ENCODE results near the gene XKR7. TPM values are rescaled to one million over a fixed set of nuclear protein-coding genes. Genes with fewer than 3 reads are reported as not detected.

The XKR7 gene
- total RNA-seq, 2 experiments from 2014 or later = 0.04 TPM

DNA sequence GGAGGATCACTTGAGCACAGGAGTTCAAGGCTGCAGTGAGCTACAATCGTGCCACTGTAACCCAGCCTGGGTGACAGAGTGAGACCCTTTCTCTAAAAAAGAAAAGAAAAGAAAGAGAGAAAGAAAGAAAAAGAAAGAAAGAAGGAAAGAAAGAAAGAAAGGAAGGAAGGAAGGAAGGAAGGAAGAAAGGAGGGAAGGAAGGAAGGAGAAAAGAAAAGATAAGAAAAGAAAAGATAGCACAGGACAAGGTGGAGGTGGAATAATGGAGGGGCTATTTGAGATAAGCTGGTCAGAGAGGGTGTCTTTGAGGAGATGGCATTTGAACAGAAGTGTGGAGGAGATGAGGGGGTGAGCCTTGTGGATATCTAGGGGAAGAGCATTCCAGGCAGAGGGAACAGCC, 13.5 kb upstream of the XKR7 start:
- Mint-ChIP-seq H3K4me3 (no peak overlapping the region), H3K27ac (no peak overlapping the region), H3K4me1 (peaks cover 16% of the 10 kb centered on the region), H3K9me3 (no peaks in the 10 kb centered on the region), H3K27me3 (peaks cover 4% of the 10 kb centered on the region), H3K36me3 (peaks cover 16% of the 10 kb centered on the region)
- no peak for DNase-seq

DNA sequence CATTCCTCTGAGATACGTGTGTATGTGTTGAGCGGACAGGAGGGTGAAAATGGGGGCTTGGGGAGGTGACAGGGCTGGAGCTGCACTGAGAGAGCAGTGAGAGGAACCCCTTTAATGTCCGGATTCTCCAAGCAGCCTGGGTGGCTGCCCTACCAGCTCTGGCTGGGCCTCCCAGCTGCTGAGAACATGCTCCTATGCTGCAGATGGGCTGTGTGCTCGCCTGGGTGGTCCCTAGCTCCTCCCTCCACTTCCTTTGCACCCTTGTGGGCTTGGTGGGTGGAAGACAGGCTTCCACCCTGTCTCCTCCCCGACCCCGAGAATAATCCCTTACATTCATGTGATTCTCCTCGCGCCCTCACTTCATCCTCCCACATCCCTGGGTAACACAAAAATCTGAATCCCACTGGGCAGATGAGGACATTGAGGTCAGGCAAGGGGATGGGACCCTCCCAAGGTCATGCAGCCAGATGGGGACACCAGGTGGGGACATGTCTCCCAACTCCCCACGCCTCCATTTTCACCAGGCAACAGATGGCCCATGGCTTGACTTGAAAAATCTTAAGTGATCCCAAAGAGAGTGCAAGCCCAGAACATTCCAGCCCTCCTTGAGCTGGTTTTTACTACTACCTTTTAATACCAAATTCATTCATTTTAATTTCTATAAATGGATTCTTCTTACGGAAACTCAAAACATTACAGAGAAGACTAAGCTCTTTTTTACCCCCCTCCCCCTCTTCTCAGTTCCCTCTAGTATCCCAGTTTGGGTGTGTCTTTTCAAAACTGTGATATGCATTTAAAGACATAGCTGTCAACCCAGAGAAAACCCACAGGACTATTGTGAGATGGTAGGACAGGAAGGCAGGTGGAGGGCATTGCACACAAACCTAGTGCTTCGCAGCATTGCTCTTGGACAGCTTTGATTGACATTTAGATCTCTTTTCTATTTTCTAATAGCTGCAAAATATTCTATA, 11.1 kb upstream of the XKR7 start:
- DNase-seq = no peak
- peaks cover 4% of the 10 kb centered on the region for H3K27me3 Mint-ChIP-seq
- no peaks in the 10 kb centered on the region for H3K36me3 Mint-ChIP-seq
- H3K4me1 Mint-ChIP-seq = peaks cover 3% of the 10 kb centered on the region
- no peak overlapping the region for H3K4me3 Mint-ChIP-seq
- no peaks in the 10 kb centered on the region for H3K9me3 Mint-ChIP-seq
- no peak overlapping the region for H3K27ac Mint-ChIP-seq

DNA sequence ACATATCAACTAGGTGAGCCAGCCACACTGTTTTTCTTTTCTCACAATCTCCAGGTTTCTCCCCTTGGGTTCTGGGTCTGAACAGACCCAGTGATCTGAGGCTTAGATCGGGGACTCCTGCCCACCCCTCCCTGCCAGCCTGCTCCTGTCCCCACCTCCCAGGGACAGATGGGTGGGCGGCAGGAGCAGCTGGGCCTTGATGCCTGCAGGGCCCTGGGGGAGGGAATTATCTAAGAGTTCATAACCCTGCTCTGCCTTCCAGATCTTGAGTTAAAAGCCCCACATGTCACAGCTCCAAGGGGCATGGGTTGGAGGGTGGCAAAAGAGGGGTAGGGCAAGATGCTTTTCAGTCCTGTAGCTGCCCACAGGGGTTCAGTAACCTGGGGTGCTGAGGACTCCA, 5.2 kb upstream of the XKR7 start:
- no peak overlapping the region for H3K4me3 Mint-ChIP-seq
- DNase-seq = no peak
- peaks cover 46% of the 10 kb centered on the region for H3K27me3 Mint-ChIP-seq
- no peaks in the 10 kb centered on the region for H3K36me3 Mint-ChIP-seq
- H3K4me1 Mint-ChIP-seq = no peaks in the 10 kb centered on the region
- no peaks in the 10 kb centered on the region for H3K9me3 Mint-ChIP-seq
- H3K27ac Mint-ChIP-seq = no peak overlapping the region

DNA sequence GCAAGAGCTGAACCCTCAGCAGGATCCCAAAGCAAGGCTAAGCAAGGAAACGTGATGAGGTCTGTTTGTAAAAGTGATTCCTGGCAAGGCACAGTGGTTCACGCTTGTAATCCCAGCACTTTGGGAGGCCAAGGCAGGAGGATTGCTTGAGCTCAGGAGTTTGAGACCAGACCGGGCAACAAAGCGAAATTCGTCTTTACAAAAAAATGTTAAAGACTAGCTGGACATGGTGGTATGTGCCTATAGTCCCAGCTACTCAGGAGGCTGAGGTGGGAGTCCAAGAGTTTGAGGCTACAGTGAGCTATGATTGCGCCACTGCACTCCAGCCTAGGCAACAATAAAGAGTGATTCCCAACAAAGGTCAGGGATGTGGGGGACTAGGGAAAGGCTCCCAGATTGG, 4.1 kb upstream of the XKR7 start:
- Mint-ChIP-seq H3K4me3 (no peak overlapping the region), H3K27ac (no peak overlapping the region), H3K27me3 (peaks cover 48% of the 10 kb centered on the region), H3K4me1 (peaks cover 2% of the 10 kb centered on the region), H3K36me3 (no peaks in the 10 kb centered on the region), H3K9me3 (no peaks in the 10 kb centered on the region)
- no peak for DNase-seq

DNA sequence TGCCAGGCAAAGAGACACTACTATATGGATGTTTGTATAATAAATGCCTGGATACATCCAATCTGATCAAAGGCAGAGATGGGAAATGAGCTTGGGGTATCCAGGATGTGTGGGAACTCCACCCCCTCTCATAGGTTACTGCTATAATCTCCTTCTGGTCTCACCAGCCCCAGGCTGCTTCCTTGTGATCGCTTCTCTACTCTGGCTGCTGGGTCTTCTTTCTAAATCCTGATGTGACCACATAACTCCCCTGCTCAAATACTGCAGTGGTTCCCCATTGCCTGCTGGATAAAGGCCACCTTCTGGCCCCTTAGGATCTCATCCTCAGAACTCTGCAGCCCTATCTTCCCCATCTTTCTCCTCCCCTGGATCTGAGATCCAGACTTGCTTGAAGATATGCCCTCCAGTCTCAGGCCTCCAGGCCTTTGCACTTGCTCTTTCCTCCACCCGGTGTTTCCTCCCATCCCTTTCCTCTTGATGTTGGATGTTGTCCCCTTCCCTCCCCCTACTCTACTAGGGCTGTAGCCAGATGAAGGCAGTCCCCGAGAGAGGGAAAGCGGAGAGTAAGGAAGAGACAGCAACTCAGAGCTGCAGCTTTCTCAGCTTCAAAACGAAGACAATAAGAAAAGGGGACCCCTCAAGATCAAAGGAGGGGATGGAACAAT, 828 bp upstream of the XKR7 start:
- Mint-ChIP-seq H3K27me3 (peaks cover 69% of the 10 kb centered on the region), H3K4me3 (peak overlapping the region; percentile 60), H3K36me3 (no peaks in the 10 kb centered on the region), H3K27ac (no peak overlapping the region), H3K4me1 (peaks cover 2% of the 10 kb centered on the region), H3K9me3 (no peaks in the 10 kb centered on the region)
- no peak for DNase-seq

DNA sequence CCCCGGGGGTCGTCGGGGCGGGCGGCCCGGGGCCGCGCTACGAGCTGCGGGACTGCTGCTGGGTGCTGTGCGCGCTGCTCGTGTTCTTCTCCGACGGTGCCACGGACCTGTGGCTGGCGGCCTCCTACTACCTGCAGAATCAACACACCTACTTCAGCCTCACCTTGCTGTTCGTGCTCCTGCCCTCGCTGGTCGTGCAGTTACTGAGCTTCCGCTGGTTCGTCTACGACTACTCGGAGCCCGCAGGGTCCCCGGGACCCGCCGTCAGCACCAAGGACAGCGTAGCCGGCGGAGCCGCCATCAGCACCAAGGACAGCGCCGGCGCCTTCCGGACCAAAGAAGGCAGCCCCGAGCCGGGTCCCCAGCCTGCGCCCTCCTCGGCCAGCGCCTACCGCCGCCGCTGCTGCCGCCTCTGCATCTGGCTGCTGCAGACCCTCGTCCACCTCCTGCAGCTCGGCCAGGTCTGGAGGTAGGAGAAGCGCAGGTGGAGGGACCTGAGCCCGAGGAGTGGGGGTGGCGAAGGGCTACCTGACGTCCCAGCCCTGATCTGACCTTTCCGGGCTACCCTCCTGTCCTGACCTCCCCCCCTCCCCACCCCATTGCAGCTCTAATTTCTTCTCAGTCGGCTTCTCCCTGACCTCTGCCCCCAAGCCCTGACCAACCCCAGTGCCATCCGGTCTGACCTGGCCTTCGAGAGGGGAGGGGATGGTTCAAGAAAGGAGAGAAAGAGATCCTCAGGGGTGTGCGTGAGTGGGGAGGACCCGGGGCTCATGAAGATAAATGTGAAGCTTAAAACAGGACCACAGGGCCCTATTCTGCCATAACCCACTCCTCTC, 558 bp downstream of the XKR7 start:
- Mint-ChIP-seq H3K27ac (no peak overlapping the region), H3K9me3 (no peaks in the 10 kb centered on the region), H3K4me3 (peak overlapping the region; percentile 86), H3K4me1 (peaks cover 2% of the 10 kb centered on the region), H3K27me3 (peaks cover 74% of the 10 kb centered on the region), H3K36me3 (no peaks in the 10 kb centered on the region)
- peak; percentile 86 for DNase-seq

DNA sequence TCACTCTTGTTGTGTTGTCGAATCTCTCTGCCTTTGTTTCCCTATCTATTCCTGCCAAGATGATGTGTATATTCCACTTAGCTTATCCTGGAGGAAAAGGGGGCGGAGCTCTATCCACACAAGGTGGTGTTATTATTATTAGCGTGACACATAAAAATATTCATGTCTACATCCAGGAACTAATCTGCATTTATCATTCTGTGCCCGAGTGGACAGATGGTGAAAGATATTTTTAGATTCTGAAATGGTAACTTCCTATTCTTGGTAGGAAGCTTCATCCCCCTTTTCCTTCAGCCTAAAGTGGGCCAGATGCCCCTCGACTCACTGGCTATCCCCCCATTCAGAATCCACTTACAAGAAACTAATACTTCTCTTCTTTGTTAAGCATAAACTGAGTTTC, 2.0 kb downstream of the XKR7 start:
- H3K9me3 Mint-ChIP-seq = no peaks in the 10 kb centered on the region
- no peak overlapping the region for H3K27ac Mint-ChIP-seq
- H3K4me3 Mint-ChIP-seq = no peak overlapping the region
- peaks cover 71% of the 10 kb centered on the region for H3K27me3 Mint-ChIP-seq
- peaks cover 2% of the 10 kb centered on the region for H3K4me1 Mint-ChIP-seq
- H3K36me3 Mint-ChIP-seq = no peaks in the 10 kb centered on the region
- no peak for DNase-seq

DNA sequence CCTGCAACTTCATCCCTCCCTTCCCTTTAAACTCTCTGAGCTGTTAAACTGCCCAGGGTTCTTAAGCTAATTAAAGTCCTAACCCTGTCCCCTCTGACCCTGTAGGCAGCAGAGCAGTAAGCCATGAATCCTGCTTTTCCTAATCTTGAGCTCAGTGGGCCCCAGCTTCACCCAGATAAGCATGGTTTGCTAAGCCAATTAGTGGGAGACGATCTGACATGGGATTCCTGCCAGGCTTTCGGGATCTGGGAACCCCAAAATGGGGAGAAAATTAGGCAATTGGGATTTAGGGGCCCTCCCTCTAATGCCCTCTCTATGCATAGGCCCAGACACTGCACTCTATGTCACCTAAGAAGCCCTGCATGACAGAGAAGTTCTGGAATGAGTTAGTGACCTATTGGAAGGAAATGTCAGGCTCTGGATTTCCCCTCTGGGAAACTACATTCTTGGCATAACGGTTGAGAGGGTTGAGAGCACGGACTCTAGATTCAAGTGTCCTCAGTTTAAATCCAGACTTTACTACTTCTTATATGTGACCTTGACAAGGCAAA, 4.6 kb downstream of the XKR7 start:
- no peaks in the 10 kb centered on the region for H3K36me3 Mint-ChIP-seq
- DNase-seq = no peak
- H3K4me1 Mint-ChIP-seq = peaks cover 2% of the 10 kb centered on the region
- peaks cover 59% of the 10 kb centered on the region for H3K27me3 Mint-ChIP-seq
- H3K4me3 Mint-ChIP-seq = no peak overlapping the region
- H3K9me3 Mint-ChIP-seq = no peaks in the 10 kb centered on the region
- H3K27ac Mint-ChIP-seq = no peak overlapping the region

DNA sequence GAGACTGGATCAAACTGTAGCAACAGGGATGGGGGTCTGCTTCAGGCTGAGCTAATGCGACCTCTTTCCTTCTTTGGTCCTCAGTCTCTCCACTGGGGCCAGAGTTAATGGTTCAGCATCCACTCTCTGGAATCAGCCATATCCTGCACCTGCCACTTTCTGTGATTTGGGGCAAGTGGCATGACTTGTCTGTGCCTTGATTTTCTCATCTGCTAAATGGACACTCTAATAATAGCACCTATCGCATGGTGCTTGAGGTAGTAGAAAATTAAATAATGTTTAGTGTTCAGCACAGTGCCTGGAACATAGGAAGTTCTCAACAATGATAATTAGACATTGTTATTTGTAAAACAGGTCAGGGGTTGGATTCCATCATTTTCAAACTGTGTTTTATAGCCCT, 6.3 kb downstream of the XKR7 start:
- no peak for DNase-seq
- H3K27me3 Mint-ChIP-seq = peaks cover 48% of the 10 kb centered on the region
- no peak overlapping the region for H3K27ac Mint-ChIP-seq
- H3K4me3 Mint-ChIP-seq = no peak overlapping the region
- H3K9me3 Mint-ChIP-seq = no peaks in the 10 kb centered on the region
- no peaks in the 10 kb centered on the region for H3K4me1 Mint-ChIP-seq
- H3K36me3 Mint-ChIP-seq = no peaks in the 10 kb centered on the region

DNA sequence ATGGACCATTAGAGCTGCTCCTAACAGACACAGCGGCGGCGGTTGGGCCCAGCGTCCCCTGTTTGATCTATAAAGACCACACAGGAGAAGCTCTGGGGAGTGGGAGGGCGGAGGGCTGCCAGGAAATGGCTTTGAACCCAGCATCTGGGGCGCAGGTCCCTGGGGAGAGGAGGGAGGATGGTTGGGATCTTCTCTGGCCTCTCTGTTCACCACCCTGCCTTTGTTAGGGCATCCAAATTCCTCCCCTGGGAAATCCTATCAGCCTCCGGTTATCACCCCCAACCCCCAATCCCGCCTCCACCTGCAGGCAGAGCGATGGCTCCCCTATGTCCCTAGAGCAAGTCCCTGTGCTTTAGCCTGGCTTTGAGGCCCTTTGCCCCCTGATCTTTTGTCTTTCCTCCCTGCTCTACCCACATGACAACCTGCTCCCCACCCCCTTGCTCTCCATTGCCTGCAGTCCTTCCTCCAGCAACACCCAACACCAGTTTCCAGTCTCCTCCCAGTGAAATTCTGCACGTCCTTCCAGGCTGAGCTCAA, 7.1 kb downstream of the XKR7 start:
- Mint-ChIP-seq H3K4me1 (no peaks in the 10 kb centered on the region), H3K4me3 (no peak overlapping the region), H3K27ac (no peak overlapping the region), H3K27me3 (peaks cover 46% of the 10 kb centered on the region), H3K9me3 (no peaks in the 10 kb centered on the region), H3K36me3 (no peaks in the 10 kb centered on the region)
- no peak for DNase-seq

DNA sequence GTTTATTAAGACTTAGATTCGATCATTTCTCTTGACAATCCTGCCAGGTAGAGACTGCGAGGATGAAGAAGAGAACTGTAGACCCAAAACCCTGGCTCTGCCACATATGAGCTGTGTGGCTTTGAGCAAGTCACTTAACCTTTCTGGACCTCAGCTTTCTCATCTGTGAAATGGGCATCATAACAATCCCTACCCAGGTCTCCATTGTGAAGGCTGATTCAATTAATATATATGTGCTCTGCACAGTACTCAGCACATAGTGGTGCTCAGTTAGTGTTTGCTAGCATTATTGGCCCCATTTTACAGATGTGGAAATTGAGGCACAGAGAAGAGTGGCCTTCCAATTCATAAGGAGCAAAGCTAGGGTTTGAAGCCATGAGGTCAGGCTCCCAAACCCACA, 7.9 kb downstream of the XKR7 start:
- Mint-ChIP-seq H3K27ac (no peak overlapping the region), H3K36me3 (no peaks in the 10 kb centered on the region), H3K4me1 (no peaks in the 10 kb centered on the region), H3K4me3 (no peak overlapping the region), H3K27me3 (peaks cover 38% of the 10 kb centered on the region), H3K9me3 (no peaks in the 10 kb centered on the region)
- no peak for DNase-seq

DNA sequence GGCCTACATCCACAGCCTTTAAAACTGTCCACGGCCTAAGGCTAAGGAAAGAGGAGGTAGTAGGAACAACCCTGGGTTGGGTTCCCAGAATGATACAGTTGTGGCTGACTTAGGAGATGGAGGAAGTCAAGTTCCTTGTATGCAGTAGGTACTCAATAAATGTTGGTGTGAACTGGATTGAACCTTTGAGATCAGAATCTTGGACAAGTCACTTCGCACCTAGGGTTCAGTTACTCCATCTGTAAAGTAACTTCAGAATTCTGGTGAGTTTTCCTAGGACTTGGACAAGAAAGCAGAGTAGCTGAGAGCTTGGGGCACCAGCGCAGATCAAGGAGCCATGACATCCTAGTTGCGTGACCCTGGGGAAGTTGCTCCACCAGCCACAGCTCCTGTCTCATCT, 9.1 kb downstream of the XKR7 start:
- H3K4me1 Mint-ChIP-seq = no peaks in the 10 kb centered on the region
- H3K4me3 Mint-ChIP-seq = no peak overlapping the region
- no peak overlapping the region for H3K27ac Mint-ChIP-seq
- no peak for DNase-seq
- no peaks in the 10 kb centered on the region for H3K9me3 Mint-ChIP-seq
- no peaks in the 10 kb centered on the region for H3K36me3 Mint-ChIP-seq
- H3K27me3 Mint-ChIP-seq = peaks cover 37% of the 10 kb centered on the region

DNA sequence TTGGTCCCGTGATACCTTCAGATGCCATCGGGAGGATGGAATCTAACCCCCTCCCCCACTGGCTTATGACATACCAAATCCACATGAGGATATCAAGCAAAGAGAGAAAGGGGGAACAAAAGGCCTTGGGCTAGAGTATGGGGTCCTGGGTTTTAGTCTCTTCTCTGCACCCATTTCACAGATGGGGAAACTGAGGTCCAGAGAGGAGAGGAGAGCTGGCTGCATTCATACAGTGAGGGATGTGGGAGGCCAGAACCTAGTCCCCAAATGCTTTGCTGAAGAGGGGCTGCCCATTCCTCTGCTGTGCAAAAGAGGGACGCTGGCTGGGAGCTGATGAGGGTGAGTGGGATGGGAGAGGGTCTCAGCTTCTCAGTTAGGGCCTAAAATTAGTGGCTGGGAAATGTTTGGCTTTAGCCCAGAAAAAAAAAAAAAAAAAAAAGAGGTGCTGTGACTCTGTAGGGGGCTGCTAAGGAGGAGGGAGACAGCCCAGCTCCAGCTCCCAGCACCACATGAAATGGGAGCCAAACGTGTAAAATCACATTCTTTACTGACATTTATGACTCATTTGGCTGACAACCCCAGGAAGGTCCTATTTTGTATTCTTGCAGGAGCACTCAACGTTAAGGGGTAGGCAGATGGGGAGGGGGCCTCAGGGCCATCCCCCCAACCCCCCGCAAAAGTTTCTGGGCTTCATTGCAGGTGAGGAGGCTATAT, 11.9 kb downstream of the XKR7 start:
- Mint-ChIP-seq H3K27me3 (peaks cover 26% of the 10 kb centered on the region), H3K4me1 (no peaks in the 10 kb centered on the region), H3K4me3 (no peak overlapping the region), H3K27ac (no peak overlapping the region), H3K36me3 (no peaks in the 10 kb centered on the region), H3K9me3 (no peaks in the 10 kb centered on the region)
- DNase-seq = no peak

DNA sequence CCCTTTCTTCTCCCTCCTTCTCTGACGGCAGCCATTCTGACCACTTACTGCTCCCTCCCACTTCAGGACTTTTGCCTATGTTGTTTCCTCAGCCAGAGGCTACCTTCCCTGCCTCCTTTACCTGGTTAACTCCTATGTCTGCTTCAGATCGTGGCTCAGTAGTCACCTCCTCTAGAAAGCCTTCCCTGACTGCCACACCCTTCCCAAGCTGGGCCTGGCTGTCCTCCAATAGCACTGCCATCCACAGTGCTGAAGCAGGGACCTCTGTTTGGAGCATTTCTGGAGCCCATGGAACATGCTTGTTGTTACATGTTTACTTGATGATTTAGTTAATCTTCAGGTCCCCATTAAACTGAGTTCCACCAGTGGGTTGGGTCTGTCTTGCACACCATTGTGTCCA, 13.8 kb downstream of the XKR7 start:
- Mint-ChIP-seq H3K27me3 (peaks cover 18% of the 10 kb centered on the region), H3K27ac (no peak overlapping the region), H3K9me3 (no peaks in the 10 kb centered on the region), H3K36me3 (no peaks in the 10 kb centered on the region), H3K4me1 (no peaks in the 10 kb centered on the region), H3K4me3 (no peak overlapping the region)
- DNase-seq = no peak

Data from activated naive CD8-positive, alpha-beta T cell treated with anti-CD3 and anti-CD28 coated beads for 36 hours (primary cell).